Adipocyte (in vitro differentiated cells): ENCODE data around the gene SYAP1.
A peak's percentile ranks its signal among the peaks of the same experiment; 100 is the strongest.

Experiments
- DNase-seq: peaks from one replicate; pipeline ENCODE4 v3.0.0-alpha.2; 2015; ENCODE audit warnings: low read depth
- H3K27me3 ChIP-seq: replicated peaks from 2 replicates; pipeline ENCODE4 v1.7.0; 2013; ENCODE audit warnings: mild to moderate bottlenecking, low read length, moderate library complexity; ENCODE audit not compliant: control insufficient read depth, insufficient read depth
- H3K36me3 ChIP-seq: 2 replicates; pipeline ENCODE4 v1.7.0; 2013; ENCODE audit warnings: low read length, mild to moderate bottlenecking, moderate library complexity; ENCODE audit not compliant: control insufficient read depth, insufficient read depth, severe bottlenecking
- H3K4me1 ChIP-seq: 2 replicates; pipeline ENCODE4 v1.7.0; 2013; ENCODE audit warnings: mild to moderate bottlenecking, low read length, moderate library complexity; ENCODE audit not compliant: control insufficient read depth, insufficient read depth
- H3K4me3 ChIP-seq: 2 replicates; pipeline ENCODE4 v1.7.0; 2013; ENCODE audit warnings: mild to moderate bottlenecking, low read length, moderate library complexity
- H3K9ac ChIP-seq: 2 replicates; pipeline ENCODE4 v1.7.0; 2013; ENCODE audit warnings: mild to moderate bottlenecking, low read length, moderate library complexity
- H3K9me3 ChIP-seq: 2 replicates; pipeline ENCODE4 v1.7.0; 2013; ENCODE audit warnings: mild to moderate bottlenecking, low read length, moderate library complexity; ENCODE audit not compliant: control insufficient read depth

Gene SYAP1

DNA sequence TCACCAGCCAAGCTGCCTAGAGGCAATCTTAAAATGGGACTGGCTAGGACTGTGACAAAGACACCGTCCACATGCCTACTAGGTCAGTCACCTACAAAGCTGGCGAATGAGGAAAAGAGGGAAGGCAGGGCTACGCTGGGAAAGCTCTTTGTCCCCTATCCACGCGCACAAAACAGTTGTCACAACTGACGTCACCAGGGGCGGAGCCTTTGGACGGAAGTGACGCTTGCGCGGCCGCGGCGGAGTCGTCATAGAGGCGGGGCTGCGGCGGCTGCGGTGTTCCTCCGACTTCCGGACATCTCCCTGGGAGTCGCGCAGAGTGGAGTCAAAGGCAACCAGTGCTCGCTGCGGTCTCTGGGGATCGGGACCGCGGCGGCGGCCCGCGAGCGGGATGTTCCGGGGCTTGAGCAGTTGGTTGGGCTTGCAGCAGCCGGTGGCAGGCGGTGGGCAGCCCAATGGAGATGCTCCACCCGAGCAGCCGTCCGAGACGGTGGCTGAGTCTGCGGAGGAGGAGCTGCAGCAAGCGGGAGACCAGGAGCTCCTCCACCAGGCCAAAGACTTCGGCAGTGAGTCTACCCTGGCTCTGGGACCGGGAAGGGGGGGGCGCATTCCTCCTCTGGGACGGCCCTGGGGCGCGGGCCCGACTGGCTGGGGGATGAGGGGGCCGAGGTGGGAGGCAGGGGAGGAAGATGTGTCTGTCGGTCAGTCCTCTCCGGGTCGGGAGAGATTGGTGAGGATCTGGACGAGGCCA, at the start of gene SYAP1:
SYAP1 (plus strand) TSS at position 279 of the 751 bp plus-strand sequence; CDS start at position 392, 113 bp downstream.
- peaks cover 13% of the 10 kb centered on the region for H3K4me1 ChIP-seq
- peak within 1 kb of the TSS; percentile 88 for H3K4me3 ChIP-seq
- no peaks in the 10 kb centered on the region for H3K9me3 ChIP-seq
- H3K9ac ChIP-seq, result peak within 1 kb of the TSS; percentile 86
- H3K27me3 ChIP-seq, result no peaks in the 10 kb centered on the region
- peaks cover 4% of the 10 kb centered on the region for H3K36me3 ChIP-seq
- peak; percentile 99 for DNase-seq

- peak; percentile 79 for DNase-seq
- Histone ChIP-seq H3K9me3 (no peaks in the 10 kb centered on the region), H3K4me3 (no peak overlapping the region), H3K9ac (no peak overlapping the region), H3K27me3 (peaks cover 3% of the 10 kb centered on the region), H3K4me1 (no peaks in the 10 kb centered on the region), H3K36me3 (no peaks in the 10 kb centered on the region)
Measured at GRCh38 chrX:16671005-16671404, 48.4 kb upstream of the SYAP1 start.

- Histone ChIP-seq H3K9me3 (no peaks in the 10 kb centered on the region), H3K4me3 (no peak overlapping the region), H3K9ac (no peak overlapping the region), H3K27me3 (peaks cover 5% of the 10 kb centered on the region), H3K4me1 (no peaks in the 10 kb centered on the region), H3K36me3 (peaks cover 16% of the 10 kb centered on the region)
- DNase-seq, result no peak
Measured at GRCh38 chrX:16678689-16679088, 40.7 kb upstream of the SYAP1 start.

- no peak for DNase-seq
- Histone ChIP-seq H3K4me1 (no peaks in the 10 kb centered on the region), H3K27me3 (peaks cover 5% of the 10 kb centered on the region), H3K36me3 (peaks cover 16% of the 10 kb centered on the region), H3K9ac (no peak overlapping the region), H3K9me3 (no peaks in the 10 kb centered on the region), H3K4me3 (no peak overlapping the region)
Measured at GRCh38 chrX:16683007-16683664, 36.3 kb upstream of the SYAP1 start.

DNA sequence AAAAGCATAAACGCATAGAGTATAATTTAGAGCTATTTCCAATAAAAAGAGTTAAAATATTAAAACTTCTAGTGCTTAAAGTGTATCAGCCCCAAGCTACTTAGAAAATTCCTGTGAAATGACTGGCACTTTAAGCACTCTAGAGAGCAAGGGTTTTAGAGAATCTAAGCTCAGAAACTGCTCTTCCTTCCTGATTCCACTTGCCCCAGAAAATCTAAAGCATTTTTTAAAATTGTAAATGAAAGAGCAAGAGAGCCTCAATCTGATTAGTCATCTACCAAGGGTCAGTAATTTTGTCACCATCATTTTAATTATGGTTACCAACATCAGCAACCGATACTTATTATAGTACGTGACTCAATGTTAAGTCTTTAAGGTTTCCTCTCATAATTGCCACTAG, 31.9 kb upstream of the SYAP1 start:
- H3K27me3 ChIP-seq, result peaks cover 2% of the 10 kb centered on the region
- H3K36me3 ChIP-seq, result peaks cover 11% of the 10 kb centered on the region
- H3K9ac ChIP-seq, result no peak overlapping the region

GRCh38 chrX:16695079-16695676, 24.2 kb upstream of the SYAP1 start:
- H3K36me3 ChIP-seq, result peaks cover 5% of the 10 kb centered on the region
- H3K9me3 ChIP-seq, result no peaks in the 10 kb centered on the region
- DNase-seq, result peak; percentile 79
- no peak overlapping the region for H3K9ac ChIP-seq
- H3K4me3 ChIP-seq, result no peak overlapping the region
- no peaks in the 10 kb centered on the region for H3K4me1 ChIP-seq
- H3K27me3 ChIP-seq, result peaks cover 14% of the 10 kb centered on the region

More for the DNA sequence above, 31.9 kb upstream of the SYAP1 start:
- peak; percentile 20 for DNase-seq
- no peak overlapping the region for H3K4me3 ChIP-seq
- no peaks in the 10 kb centered on the region for H3K4me1 ChIP-seq
- H3K9me3 ChIP-seq, result no peaks in the 10 kb centered on the region

DNA sequence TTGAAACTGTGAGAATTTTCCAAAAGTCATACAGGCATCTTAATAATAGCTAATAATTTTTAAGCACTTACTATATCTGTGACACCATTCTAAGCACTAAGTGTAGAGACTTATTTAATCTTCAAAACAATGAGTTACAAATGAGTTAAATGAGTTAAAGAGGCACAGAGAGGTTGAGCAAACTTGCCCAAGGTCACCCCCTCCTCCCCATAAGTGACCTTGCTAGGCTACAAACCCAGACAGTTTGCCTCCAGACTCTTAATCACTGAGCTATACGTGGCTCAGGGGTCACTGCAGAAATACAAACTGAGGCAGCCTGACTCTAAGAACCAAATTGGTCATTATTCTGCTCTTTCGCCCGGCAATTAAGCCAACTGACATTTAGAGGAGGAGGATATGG, 22.5 kb upstream of the SYAP1 start:
- Histone ChIP-seq H3K4me3 (no peak overlapping the region), H3K27me3 (peaks cover 14% of the 10 kb centered on the region), H3K4me1 (no peaks in the 10 kb centered on the region), H3K9me3 (no peaks in the 10 kb centered on the region), H3K36me3 (no peaks in the 10 kb centered on the region), H3K9ac (no peak overlapping the region)
- DNase-seq, result no peak

GRCh38 chrX:16699389-16699788, 20.0 kb upstream of the SYAP1 start:
- peaks cover 11% of the 10 kb centered on the region for H3K27me3 ChIP-seq
- no peaks in the 10 kb centered on the region for H3K4me1 ChIP-seq
- H3K36me3 ChIP-seq, result no peaks in the 10 kb centered on the region
- DNase-seq, result no peak
- H3K4me3 ChIP-seq, result no peak overlapping the region
- H3K9me3 ChIP-seq, result no peaks in the 10 kb centered on the region
- H3K9ac ChIP-seq, result no peak overlapping the region

GRCh38 chrX:16700734-16701133, 18.7 kb upstream of the SYAP1 start:
- no peaks in the 10 kb centered on the region for H3K9me3 ChIP-seq
- no peaks in the 10 kb centered on the region for H3K4me1 ChIP-seq
- H3K27me3 ChIP-seq, result peaks cover 7% of the 10 kb centered on the region
- H3K4me3 ChIP-seq, result no peak overlapping the region
- H3K9ac ChIP-seq, result no peak overlapping the region
- H3K36me3 ChIP-seq, result no peaks in the 10 kb centered on the region
- DNase-seq, result no peak

- Histone ChIP-seq H3K36me3 (peaks cover 4% of the 10 kb centered on the region), H3K4me1 (no peaks in the 10 kb centered on the region), H3K9ac (no peak overlapping the region), H3K9me3 (no peaks in the 10 kb centered on the region), H3K4me3 (no peak overlapping the region), H3K27me3 (peaks cover 3% of the 10 kb centered on the region)
- DNase-seq, result no peak
Measured at GRCh38 chrX:16702700-16703599, 16.5 kb upstream of the SYAP1 start.

DNA sequence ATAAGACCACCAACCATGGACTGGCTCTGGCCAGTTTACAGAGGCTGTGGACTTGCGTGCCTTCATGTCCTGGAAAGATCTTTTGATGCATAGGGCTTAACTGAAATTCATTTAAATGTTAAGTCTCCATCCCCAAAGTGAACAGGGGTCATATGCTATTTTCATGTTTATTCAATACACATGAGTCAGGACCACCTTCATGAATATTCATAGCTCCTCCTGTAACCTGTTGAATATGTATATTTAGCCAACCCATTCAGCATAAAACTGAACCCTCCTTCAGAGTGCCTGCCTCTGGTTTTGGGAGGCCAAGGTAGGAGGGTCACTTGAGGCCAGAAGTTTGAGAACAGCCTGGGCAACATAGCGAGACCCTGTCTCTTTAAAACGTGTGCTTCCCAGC, 14.0 kb upstream of the SYAP1 start:
- Histone ChIP-seq H3K27me3 (no peaks in the 10 kb centered on the region), H3K9me3 (no peaks in the 10 kb centered on the region), H3K4me3 (no peak overlapping the region), H3K36me3 (peaks cover 4% of the 10 kb centered on the region), H3K4me1 (no peaks in the 10 kb centered on the region), H3K9ac (no peak overlapping the region)
- no peak for DNase-seq
